ENCODE data around the gene OR51I2.

GRCh38 chr11:5441414-5441813 lies 7.7 kb upstream of the OR51I2 start, which contains the start of gene OR51I1:
- TF ChIP-seq, protein P1, sequence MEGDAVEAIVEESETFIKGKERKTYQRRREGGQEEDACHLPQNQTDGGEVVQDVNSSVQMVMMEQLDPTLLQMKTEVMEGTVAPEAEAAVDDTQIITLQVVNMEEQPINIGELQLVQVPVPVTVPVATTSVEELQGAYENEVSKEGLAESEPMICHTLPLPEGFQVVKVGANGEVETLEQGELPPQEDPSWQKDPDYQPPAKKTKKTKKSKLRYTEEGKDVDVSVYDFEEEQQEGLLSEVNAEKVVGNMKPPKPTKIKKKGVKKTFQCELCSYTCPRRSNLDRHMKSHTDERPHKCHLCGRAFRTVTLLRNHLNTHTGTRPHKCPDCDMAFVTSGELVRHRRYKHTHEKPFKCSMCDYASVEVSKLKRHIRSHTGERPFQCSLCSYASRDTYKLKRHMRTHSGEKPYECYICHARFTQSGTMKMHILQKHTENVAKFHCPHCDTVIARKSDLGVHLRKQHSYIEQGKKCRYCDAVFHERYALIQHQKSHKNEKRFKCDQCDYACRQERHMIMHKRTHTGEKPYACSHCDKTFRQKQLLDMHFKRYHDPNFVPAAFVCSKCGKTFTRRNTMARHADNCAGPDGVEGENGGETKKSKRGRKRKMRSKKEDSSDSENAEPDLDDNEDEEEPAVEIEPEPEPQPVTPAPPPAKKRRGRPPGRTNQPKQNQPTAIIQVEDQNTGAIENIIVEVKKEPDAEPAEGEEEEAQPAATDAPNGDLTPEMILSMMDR (IDR thresholded peaks at IDR 0.05): no peak
- TF ChIP-seq POLR2A (IDR thresholded peaks at IDR 0.05): no peak
